GM23338 (cell line): ENCODE results near the gene SRGAP1. TPM values are rescaled to one million over a fixed set of nuclear protein-coding genes. Genes with fewer than 3 reads are reported as not detected.

ENCODE experiments used
- ATAC-seq: fragments of 200-7000 bp; cut with Tn5 transposase; 3 replicates; pipeline ENCODE4 v1.9.1; 2020
- DNase-seq: peaks from one replicate; pipeline ENCODE4 v3.0.0-alpha.2; 2015; ENCODE audit warnings: low spot score
- H2AFZ ChIP-seq: fragments of 200-600 bp; sonication (generic); 2 replicates; pipeline ENCODE4 v1.8.0; 2016; ENCODE audit warnings: antibody characterized with exemption, mild to moderate bottlenecking, moderate library complexity
- H3F3A ChIP-seq: fragments of 200-600 bp; sonication (generic); replicated peaks from 2 replicates; pipeline ENCODE4 v1.8.0; 2017; ENCODE audit warnings: antibody characterized with exemption, mixed run types, low read depth
- H3K27ac ChIP-seq: fragments of 200-600 bp; sonication (generic); 2 replicates; pipeline ENCODE4 v1.6.1; 2016; ENCODE audit warnings: low read depth
- H3K27me3 ChIP-seq: fragments of 200-600 bp; sonication (generic); 2 replicates; pipeline ENCODE4 v1.8.0; 2016; ENCODE audit warnings: mild to moderate bottlenecking, mixed run types, moderate library complexity; ENCODE audit not compliant: insufficient read depth
- H3K36me3 ChIP-seq: fragments of 200-600 bp; sonication (generic); 2 replicates; pipeline ENCODE4 v1.8.0; 2016; ENCODE audit warnings: mild to moderate bottlenecking; ENCODE audit not compliant: insufficient read depth
- H3K4me1 ChIP-seq: fragments of 200-600 bp; sonication (generic); 2 replicates; pipeline ENCODE4 v1.8.0; 2016; ENCODE audit warnings: mild to moderate bottlenecking, moderate library complexity; ENCODE audit not compliant: insufficient read depth
- H3K4me2 ChIP-seq: fragments of 200-600 bp; sonication (generic); 2 replicates; pipeline ENCODE4 v1.7.1; 2017; ENCODE audit warnings: mixed run types
- H3K4me3 ChIP-seq: fragments of 200-600 bp; sonication (generic); 2 replicates; pipeline ENCODE4 v1.6.1; 2016; ENCODE audit warnings: mixed run types
- H3K79me2 ChIP-seq: fragments of 200-600 bp; sonication (generic); replicated peaks from 2 replicates; pipeline ENCODE4 v1.8.0; 2017; ENCODE audit warnings: mild to moderate bottlenecking; ENCODE audit not compliant: insufficient read depth
- H3K9me2 ChIP-seq: fragments of 200-600 bp; sonication (generic); 2 replicates; pipeline ENCODE4 v1.8.0; 2017; ENCODE audit not compliant: insufficient read depth
- H4K20me1 ChIP-seq: fragments of 200-600 bp; sonication (generic); replicated peaks from 2 replicates; pipeline ENCODE4 v1.8.0; 2017; ENCODE audit warnings: mild to moderate bottlenecking; ENCODE audit not compliant: insufficient read depth
- H3K27ac Mint-ChIP-seq: 2 replicates; pipeline ENCODE4 v1.8.0; 2020; ENCODE audit warnings: inconsistent platforms, mild to moderate bottlenecking, moderate library complexity, mixed read lengths
- H3K27me3 Mint-ChIP-seq: 3 replicates; pipeline ENCODE4 v1.8.0; 2022; ENCODE audit warnings: low read depth, mild to moderate bottlenecking, moderate library complexity, mixed read lengths, inconsistent platforms; ENCODE audit not compliant: insufficient read depth, poor library complexity
- H3K36me3 Mint-ChIP-seq: 3 replicates; pipeline ENCODE4 v1.8.0; 2021; ENCODE audit warnings: low read depth, mild to moderate bottlenecking, inconsistent platforms, moderate library complexity, mixed read lengths
- H3K4me1 Mint-ChIP-seq: 3 replicates; pipeline ENCODE4 v1.8.0; 2020; ENCODE audit warnings: mild to moderate bottlenecking, inconsistent platforms, mixed read lengths
- H3K4me3 Mint-ChIP-seq: 3 replicates; pipeline ENCODE4 v1.8.0; 2021; ENCODE audit warnings: moderate library complexity, mild to moderate bottlenecking, inconsistent platforms, mixed read lengths
- H3K9me3 Mint-ChIP-seq: 3 replicates; pipeline ENCODE4 v1.8.0; 2020; ENCODE audit warnings: moderate library complexity, mild to moderate bottlenecking, inconsistent platforms, mixed read lengths
- EZH2 ChIP-seq: fragments of 200-600 bp; sonication (generic); IDR thresholded peaks from one replicate; pipeline ENCODE4 v1.8.0; 2017; ENCODE audit warnings: antibody characterized with exemption, mild to moderate bottlenecking, low read depth; ENCODE audit not compliant: unreplicated experiment
- POLR2AphosphoS5 ChIP-seq: IDR thresholded peaks from 2 replicates; pipeline ENCODE4 v1.6.1; 2016; ENCODE audit warnings: antibody characterized with exemption, low read depth
- REST ChIP-seq: IDR thresholded peaks from one replicate; pipeline ENCODE4 v1.6.1; 2018; ENCODE audit warnings: antibody characterized with exemption; ENCODE audit not compliant: unreplicated experiment
- ZNF114 ChIP-seq: fragments of 250-450 bp; sonication (Bioruptor Pico); IDR thresholded peaks from 2 replicates; pipeline ENCODE4 v1.5.0; 2020; ENCODE audit warnings: mild to moderate bottlenecking, moderate library complexity
- ZNF462 ChIP-seq: fragments of 250-450 bp; sonication (Bioruptor Pico); IDR thresholded peaks from 2 replicates; pipeline ENCODE4 v1.5.0; 2020; ENCODE audit warnings: mild to moderate bottlenecking, moderate library complexity
- polyA plus RNA-seq: library from polyadenylated mRNA; unstranded; fragments of >200 nt; fragmentation: Nextera tagmentation; extraction: Ambion mirVana; gene quantifications from 2 replicates; pipeline ENCODE4 v1.2.1, GENCODE V29; 2016
- total RNA-seq: library from RNA; depleted of rRNA; stranded (reverse); fragments of >200 nt; shearing (Covaris generic); gene quantifications from 2 replicates; pipeline ENCODE4 v1.2.3, GENCODE V29; 2014

Gene SRGAP1
- total and polyA plus RNA-seq, 2 experiments from 2014 or later = 6.1 to 8.1 TPM

- TF ChIP-seq ZNF462 (CRISPR knock-in tag) (no peak), REST (no peak), POLR2AphosphoS5 (no peak), ZNF114 (CRISPR knock-in tag) (no peak), EZH2 (no peak)
These were observed 83.0 kb downstream of the SRGAP1 start (continued) for GRCh38 chr12:63927511-63927910.

- no peaks in the 10 kb centered on the region for H3K36me3 Mint-ChIP-seq
- no peak overlapping the region for H3K27ac Mint-ChIP-seq
- Histone ChIP-seq H3K27ac (no peak overlapping the region), H3K9me2 (no peaks in the 10 kb centered on the region), H3K79me2 (no peaks in the 10 kb centered on the region), H3F3A (no peaks in the 10 kb centered on the region), H3K27me3 (no peaks in the 10 kb centered on the region), H3K36me3 (no peaks in the 10 kb centered on the region), H2AFZ (no peak overlapping the region), H3K4me3 (no peak overlapping the region), H4K20me1 (no peaks in the 10 kb centered on the region), H3K4me1 (peaks cover 14% of the 10 kb centered on the region), H3K4me2 (no peak overlapping the region)
- 0 out of 3 replicates have a peak, but pooled peaks cover 3% of the 10 kb centered on the region for H3K9me3 Mint-ChIP-seq
- no peak for ATAC-seq
- no peak overlapping the region for H3K4me3 Mint-ChIP-seq
- H3K27me3 Mint-ChIP-seq = no peaks in the 10 kb centered on the region
- DNase-seq = no peak
- H3K4me1 Mint-ChIP-seq = peaks cover 20% of the 10 kb centered on the region
- TF ChIP-seq ZNF462 (CRISPR knock-in tag) (no peak), EZH2 (no peak)
These were observed 83.8 kb downstream of the SRGAP1 start for GRCh38 chr12:63928305-63928704.
